Activated effector memory CD4-positive, alpha-beta T cell treated with anti-CD3 and anti-CD28 coated beads, Interleukin-2, amount 50 U/mL, for 16 hours (primary cell): Measurements from ENCODE around the gene DLL1.

Experiments
- DNase-seq: peaks from one replicate; pipeline ENCODE4 v3.0.0-alpha.2; 2020

The DLL1 gene

GRCh38 chr6:170249817-170250216 lies 41.1 kb downstream of the DLL1 start:
- DNase-seq = no peak

- DNase-seq = no peak
These were observed 41.8 kb downstream of the DLL1 start for GRCh38 chr6:170248861-170249600.

DNA sequence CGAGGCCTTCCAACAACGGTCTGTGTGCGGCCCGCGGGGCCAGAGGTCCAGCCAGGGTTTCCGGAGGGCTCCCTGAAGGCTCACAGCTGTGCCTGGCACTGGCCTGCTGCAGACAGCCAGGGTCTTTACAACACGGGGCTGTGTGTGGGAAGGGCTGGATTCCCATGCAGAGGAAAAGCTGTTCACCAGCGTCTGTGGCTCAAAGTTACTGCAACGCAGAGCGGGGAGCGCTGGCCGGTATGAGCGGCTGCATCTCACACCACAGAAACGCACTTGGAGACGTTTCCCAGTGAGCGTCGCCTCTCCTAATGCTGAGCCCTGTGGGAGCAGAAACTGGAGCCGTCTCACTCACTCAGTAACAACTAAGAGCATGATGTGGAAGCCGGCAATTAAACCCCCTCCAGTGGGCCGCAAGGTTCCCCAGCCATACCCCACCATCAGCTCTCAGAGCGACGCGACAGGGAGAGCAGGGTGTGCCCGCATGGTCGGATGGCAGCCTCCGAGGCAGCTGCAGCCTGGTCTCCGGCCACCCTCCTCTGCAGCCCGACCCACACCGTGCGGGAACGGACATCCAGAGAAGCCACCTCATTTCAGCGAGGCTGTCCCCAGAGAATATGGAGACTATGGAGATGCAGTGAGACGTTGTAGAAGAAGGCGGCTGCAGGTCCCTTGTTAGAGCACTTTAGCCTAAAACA lies 42.6 kb downstream of the DLL1 start:
- DNase-seq = no peak

DNA sequence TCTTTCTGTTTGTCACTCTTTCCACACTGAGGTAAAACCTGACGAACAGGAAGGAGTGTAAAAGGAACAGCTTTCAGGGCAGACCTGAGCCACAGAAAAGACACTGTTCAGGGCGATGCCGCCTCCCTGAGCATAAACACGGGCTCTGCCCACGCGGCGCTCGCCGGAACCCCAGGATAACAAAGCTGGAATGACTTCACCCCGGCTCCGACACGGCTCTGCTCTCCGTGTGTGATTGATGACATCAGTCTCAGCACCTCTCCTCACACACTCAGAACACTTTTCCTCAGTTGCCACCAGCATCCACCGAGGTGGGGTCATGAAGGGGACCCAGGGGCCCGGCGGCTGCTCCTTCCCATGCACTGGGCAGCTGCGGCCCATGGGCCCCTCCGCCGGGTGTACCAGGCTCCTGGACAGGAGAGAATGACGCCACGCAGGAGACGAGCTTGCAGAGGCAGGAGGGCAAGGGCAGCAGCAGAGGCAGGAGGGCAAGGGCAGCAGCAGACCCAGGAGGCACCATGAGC lies 43.6 kb downstream of the DLL1 start:
- no peak for DNase-seq

DNA sequence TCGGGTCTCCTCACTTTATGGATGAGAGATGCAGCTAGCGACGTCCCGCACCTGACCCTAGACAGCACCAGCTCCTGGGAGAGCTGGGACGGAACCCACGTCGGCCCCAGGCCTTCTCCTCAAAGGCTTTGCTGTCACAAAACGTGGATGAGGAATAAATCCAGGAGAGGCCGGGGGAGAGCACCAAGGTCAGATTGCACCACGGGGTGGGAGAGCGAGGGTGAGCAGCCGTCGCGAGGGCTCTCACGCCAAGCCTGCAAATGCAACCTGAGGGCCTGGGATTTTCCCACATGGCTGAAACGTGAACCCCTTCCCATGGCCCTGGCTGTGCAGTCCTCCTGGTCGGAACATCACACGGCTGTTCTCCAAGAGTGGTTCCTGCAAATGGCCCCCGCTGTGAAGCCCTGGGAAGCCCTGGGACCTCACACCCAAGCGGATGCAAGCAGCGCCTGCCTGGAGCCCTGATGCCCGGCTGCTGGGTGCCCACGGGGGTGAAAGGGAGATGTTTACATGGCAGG lies 45.3 kb downstream of the DLL1 start:
- DNase-seq = no peak

DNA sequence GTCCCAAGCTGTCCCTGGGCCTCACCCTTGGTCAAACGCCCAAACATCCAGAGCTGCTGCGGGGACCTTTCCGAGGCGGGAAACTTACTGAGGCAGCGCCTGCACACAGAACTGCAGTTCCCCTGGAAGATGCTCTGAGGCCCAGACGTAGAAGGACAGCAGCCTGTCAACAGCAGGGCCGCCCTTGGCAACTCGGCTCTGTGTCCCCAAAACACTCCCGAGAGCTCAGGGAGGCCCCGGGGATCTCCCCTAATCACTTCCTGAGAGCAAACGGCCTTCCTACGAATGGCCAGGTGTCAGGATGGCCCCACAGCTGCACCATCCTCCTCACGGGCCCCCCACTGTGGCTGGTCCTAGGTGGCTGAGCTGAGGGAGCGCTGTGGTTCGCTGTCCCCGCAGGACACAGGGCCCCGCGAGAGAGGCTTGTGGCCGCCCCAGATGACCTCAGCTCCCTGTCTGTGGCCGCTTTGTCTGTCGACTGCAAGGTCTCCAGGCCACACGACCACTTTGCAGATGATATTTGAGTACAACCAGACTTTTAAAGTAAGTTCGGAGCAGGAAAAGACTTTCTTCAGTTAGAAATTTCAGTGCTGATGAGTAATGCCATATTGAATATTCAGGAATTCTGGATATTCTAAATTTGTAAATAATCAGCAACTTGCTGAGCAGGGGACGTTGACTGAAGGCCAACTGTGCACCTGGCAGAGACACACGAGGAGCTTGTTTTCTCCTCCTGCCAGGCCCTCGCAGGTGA lies 46.0 kb downstream of the DLL1 start:
- no peak for DNase-seq

DNA sequence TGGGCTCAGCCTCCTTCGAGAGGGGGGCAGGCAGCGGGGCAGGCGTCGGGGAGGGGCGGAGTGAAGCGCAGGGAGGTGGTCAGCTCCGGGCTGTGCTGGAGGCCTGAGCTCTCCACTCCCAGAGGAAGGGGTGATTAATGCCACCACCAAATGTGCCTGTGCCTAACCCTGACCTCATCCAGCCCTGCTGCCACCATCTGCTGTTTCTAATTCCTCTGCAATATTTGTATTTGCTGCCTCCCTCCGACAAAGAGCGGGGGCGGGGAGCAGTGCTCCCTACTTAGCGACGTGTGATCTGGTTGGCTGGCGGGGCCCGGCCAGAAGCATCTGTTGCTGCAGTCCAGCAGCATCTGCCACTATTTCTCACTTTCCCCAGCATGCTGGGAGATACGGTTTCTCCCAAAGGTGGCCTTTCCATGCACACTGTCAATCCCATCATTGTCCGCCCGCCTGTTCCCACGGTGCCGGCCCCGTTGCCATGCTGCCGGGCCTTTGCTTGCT lies 47.0 kb downstream of the DLL1 start:
- DNase-seq = no peak

- no peak for DNase-seq
These were observed 47.5 kb downstream of the DLL1 start for GRCh38 chr6:170243386-170243785.

DNA sequence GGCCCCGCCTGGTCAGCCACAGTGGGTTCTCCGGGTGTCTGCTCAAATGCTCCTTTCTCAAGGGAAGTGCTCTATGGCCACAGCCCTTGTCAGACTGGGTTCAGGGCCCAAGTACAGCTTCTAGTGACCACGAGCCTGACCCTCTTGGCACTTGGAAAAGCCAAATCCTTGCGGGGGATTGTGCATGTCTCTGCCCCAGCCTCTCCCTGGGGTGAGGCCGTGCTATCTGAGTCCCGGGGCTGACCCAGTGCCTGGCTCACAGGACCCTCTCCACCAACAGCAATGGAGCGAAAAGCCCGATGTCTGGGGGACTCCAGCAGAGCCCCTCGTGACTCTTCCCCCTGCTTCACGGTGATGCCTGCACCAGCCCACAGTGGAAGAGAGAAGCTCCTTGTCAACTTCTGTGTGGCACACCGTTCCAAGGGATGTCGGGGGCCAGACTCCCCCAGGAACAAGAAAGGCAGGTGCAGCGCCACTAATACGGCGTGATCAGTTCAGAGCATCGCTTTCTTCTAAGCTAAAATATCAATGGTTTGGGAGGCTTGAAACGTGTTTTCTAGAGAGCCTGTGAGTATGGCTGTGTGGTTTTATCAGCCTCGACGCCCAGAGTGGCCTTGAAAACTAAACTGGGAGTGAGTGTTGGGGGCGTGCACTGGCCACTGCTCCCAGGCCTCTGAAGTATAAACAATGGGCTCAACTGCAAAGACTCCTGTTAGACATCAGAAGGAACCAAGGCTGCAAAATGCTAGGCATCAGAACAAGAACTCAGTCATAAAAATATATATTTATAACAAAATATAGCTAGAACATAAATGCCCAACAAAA lies 51.9 kb downstream of the DLL1 start:
- DNase-seq = no peak

GRCh38 chr6:170237999-170238740 lies 52.7 kb downstream of the DLL1 start:
- no peak for DNase-seq

DNA sequence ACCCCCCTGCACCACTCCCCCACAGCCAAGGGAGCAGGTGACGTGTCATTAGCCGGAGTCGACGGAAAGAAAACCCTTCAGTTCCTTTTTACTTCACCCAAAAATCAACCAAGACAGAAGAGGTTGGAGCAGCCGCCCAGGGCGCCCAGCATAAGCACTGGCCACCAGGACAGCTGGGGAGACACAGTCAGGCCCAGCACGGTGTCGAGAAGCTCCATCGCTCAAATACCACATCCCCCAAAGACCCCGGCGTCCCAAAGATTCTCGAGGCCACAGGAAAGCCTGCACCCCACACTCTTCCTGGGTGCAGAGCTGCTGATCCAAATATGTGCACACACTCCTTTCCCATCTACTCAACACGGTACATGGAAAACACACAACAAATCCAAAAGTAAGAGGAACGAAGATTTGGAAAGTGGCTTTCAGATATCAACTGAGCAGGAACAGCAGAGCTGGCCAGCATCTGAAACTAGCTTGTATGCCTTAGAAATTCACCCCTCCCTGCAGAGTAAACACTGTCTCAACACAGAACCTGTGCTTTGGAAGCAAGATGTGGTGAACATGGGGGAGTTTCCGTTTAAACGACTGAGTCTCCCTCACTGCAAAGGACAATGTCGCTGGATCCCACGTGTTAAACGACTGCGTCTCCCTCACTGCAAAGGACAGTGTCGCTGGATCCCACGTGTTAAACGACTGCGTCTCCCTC lies 54.6 kb downstream of the DLL1 start:
- DNase-seq = no peak

- DNase-seq = no peak
These were observed 55.3 kb downstream of the DLL1 start for GRCh38 chr6:170235391-170236125.

- no peak for DNase-seq
These were observed 56.5 kb downstream of the DLL1 start for GRCh38 chr6:170234419-170234818.

GRCh38 chr6:170233286-170234205 lies 57.3 kb downstream of the DLL1 start:
- DNase-seq = no peak
